UCSD-AML1 (cell line): ENCODE results near the gene FBXW10.
A peak's percentile ranks its signal among the peaks of the same experiment; 100 is the strongest.
"Not testable (repeated sequence)": the region's sequence is repeated elsewhere in the genome, so short reads cannot be mapped to it uniquely, and the experiment has no call there.

Experiments
- DNase-seq: peaks from one replicate; lab custom pipeline; 2025; ENCODE audit not compliant: unreplicated experiment; lab: John Stamatoyannopoulos, UW

FBXW10 gene

DNA sequence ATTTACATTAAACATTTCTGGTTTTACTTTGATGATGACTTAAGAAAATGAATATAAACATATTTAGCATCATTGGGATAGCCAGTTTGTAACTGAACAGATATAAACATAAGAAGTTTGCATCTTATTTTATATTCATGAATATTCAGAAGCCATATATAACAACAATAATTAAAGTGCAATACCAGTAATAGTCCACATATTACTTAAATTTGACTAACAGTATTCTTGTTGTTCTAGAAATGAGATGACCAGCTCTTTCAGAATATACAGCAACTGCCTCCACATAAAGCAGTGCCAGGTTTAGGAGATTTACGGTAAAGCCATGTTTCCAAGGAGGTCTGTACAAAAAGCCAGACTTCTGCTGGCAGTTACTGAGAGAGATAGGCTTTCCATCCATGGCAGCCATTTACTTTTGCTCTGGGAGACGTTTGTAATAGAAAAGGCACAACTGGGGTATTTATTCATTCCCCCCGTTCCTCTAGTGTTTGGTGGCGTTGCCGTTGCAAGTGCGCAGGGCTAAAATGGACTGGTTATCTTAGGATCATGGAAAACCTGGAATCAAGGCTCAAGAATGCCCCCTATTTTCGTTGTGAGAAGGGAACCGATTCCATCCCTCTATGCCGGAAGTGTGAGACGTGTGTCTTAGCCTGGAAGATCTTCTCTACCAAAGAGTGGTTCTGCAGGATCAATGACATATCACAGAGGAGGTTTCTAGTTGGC lies at the start of gene FBXW10:
FBXW10 (plus strand) TSS at position 356 of the 723 bp plus-strand sequence; CDS start at position 547, 191 bp downstream.
- DNase-seq: not testable (repeated sequence)

DNA sequence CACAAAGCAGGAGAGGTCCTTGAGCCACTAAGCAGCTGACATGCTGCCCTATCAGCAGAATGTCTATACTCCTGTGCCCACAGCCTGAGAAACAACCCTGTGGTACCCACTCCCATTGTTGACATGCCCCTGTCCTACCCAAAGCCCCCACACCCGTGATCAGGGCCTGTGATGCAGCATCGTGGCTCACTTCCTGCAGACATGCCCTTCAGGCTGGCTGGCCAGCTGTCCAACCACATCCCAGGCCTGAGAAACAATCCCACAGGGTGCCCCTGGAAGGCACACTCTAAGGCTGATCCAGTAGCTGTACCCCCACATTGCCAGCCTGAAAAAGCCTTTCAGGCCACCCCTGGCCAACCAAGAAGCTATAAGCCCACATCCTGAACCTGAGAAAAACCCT lies 48.7 kb upstream of the FBXW10 start:
- not testable (repeated sequence) for DNase-seq

DNA sequence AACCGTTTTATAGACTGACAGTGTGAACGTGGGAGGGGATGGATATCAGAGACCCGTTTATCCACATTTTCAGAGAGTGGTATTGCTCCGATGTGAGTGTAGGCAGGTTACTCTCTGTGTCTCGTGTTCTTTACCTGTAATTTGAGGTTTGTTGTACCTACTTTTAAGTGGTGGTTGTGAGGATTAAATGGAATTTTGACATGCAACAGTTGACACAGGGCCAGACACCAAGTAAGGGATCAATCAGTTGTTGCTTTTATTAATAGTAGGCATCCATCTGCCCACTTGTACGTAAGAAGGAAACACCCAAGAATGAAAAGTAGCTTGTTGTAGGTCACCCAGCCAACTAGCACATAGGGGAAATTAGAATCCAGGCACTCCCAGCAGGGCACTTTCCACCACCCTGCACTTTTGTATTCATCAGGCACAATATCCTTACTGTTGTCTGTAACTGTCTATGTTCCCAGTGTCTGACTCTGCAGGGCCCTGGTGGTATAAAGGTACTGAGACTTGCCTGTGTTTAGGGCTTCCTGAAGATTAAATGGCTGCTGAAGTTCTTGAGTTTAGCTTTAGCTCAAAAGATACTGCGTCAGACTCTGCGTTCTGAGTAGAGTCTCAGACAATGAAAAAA lies 45.3 kb upstream of the FBXW10 start:
- DNase-seq: not testable (repeated sequence)

- DNase-seq: not testable (repeated sequence)
Measured at GRCh38 chr17:18705955-18706354, 37.9 kb upstream of the FBXW10 start.

DNA sequence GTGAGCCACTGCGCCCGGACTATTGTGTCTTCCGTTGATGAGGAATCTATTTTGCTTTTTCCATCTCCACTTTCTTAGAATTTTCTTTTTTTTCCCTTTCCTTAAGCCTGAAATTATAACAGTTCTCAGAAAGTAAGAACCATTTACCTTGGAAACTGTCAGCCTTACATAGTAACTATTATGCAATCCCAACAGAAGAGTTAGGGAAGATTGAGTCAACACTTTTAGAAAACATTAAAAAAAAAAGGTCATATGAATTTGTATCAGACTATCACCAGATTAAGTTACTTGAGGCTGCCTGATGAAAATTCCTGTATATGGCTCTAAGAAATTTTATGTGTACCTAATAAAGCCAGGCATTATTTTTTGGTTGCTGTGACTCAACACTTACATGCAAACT lies 35.6 kb upstream of the FBXW10 start:
- DNase-seq: not testable (repeated sequence)

DNA sequence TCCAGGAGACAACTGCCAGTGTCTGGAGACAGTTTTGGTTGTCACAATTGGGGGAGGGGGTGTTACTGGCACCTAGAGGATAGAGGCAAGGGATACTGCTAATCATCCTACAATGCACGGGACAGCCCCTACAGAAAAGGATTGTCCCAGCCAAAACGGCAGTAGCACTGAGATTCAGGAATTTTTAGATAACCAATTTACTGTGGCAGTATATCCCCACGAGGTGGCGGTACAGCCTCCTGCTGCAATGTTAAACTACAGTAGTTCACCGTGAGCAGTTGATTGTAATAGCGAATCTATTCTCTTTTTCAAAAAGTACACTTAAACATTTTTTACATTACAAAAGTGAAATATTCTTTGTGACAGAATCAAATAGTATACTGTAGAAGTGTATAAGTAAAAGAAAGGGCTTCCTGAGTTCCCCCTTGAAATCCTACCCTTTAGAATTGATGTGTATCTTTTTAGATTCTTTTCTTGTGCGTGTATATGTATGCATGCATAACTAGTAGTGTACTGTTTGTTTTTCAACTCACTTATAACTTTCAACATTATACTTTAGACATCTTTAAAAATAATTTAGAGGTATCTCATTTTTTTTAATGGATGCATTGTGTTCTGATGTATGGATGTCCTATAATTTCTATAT lies 31.4 kb upstream of the FBXW10 start:
- peak; percentile 38 for DNase-seq

DNA sequence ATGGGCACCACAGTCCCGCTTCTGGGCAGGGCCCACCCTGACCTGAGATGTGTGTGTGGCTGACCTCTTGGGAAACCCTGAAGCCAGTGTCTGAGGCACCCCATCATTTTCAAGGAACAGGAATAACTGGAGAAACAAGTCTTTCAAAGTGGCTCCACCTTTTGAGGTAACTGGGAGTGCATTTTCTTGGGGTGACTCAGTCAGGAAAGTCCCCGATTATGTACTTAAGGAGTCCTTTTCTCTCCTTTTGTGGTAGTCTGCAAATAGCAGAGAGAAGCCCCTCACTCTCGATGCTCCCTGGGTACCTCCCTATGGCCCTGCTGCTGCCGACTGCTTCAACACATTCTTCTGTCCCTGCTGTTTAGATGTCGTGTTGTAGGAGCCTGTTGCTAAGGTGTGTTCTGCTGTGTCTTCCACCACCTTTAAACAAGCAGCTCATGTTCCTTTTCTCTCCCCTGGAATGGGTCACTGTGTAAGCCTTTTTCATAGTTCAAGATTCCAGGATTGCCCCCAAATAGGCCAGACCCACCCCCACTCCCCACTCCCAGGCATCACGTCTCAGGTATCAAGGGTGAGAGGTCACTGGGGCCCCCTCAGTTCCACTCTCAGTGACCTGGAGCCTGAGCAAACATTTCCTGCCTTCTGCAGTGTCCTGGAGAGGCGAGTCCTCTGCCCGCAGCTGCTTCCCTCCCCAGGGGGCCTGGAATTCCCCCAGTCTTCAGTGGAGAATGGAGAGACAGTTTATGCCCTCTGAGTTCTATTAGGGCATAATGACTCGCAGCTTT lies 25.0 kb upstream of the FBXW10 start:
- DNase-seq: not testable (repeated sequence)

DNA sequence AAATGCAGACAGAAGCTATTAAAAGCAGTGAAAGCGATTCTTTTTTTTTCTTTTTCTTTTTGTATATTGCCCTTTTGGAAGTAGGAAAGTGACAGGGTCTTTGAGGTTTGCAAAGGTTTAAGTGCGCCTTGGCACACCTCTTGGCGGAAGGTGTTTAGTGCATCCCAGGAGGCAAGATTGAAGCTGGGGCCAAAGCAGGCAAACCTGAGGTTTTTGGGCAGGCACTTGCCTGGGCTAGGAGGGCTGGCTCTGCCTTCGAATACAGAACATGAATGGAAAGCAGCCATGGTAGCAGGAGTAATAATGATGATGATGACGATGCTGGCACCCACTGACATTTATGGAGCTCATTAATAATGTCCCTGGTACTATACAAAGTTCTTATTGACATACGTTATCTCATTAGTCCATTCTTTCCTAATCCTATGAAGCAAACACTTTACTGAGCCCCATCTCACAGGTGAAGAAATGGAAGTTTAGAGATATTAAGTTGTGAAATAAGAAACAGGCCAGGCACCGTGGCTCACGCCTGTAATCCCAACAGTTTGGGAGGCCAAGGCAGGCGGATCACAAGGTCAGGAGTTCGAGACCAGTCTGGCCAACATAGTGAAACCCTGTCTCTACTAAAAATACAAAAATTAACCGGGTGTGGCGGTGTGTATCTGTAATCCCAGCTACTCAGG lies 24.3 kb upstream of the FBXW10 start:
- not testable (repeated sequence) for DNase-seq

- DNase-seq: not testable (repeated sequence)
Measured at GRCh38 chr17:18721775-18722547, 21.9 kb upstream of the FBXW10 start.

- DNase-seq: not testable (repeated sequence)
Measured at GRCh38 chr17:18722612-18723011, 21.2 kb upstream of the FBXW10 start.

DNA sequence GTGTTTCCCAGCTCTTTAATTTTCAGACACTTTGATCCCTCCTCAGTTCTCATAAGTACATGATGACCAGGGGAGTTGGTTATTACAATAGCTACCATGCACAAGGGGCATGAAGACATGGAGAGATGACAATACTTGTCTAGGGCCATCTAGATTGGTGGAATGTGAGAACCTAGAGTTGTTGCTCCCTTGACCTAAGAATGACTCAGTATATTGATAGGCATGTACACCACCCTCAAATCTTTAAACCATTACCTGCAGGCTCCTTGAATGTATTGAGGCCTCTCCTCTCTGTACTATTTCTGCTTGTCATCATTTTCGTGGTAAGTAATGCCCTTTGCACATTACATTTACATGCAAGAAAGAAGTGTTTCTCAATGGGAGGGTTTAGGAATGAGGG lies 20.3 kb upstream of the FBXW10 start:
- DNase-seq: not testable (repeated sequence)

DNA sequence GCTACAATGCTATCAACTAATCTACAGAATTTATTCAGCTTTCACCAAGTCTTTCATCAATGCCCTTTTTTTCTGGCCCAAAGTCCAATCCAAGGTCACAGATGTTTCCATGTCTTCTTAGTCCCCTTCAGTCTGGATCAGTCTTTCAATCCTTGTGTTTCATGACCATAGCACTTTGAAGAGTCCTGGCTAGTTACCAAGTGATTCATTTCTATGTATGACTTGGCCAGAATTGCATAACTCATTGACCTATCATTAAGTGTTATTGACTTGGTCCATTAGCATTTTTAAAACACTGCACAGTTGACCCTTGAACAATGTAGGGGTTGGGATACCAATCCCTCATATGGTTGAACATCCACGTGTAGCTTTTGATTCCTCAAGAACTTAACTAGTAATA lies 11.4 kb upstream of the FBXW10 start:
- not testable (repeated sequence) for DNase-seq

DNA sequence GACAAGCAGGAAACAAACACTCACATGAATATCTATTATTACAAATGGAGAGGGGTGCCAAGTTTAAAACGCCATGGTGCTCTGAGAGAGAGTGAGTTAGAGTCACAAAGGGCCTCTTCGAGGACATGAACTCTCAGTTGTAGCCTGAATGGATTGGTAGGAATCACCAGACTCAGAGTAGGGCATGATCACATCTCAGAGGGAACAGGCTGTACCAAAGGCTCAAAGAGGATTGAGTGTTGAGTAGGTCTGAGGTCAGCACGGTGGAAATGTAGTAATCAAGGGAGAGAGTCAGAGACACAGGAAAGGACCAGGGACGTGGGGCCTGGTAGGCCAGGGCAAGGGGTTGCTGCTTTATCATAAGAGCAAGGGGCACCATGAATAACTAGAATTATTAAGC lies 10.5 kb upstream of the FBXW10 start:
- not testable (repeated sequence) for DNase-seq

DNA sequence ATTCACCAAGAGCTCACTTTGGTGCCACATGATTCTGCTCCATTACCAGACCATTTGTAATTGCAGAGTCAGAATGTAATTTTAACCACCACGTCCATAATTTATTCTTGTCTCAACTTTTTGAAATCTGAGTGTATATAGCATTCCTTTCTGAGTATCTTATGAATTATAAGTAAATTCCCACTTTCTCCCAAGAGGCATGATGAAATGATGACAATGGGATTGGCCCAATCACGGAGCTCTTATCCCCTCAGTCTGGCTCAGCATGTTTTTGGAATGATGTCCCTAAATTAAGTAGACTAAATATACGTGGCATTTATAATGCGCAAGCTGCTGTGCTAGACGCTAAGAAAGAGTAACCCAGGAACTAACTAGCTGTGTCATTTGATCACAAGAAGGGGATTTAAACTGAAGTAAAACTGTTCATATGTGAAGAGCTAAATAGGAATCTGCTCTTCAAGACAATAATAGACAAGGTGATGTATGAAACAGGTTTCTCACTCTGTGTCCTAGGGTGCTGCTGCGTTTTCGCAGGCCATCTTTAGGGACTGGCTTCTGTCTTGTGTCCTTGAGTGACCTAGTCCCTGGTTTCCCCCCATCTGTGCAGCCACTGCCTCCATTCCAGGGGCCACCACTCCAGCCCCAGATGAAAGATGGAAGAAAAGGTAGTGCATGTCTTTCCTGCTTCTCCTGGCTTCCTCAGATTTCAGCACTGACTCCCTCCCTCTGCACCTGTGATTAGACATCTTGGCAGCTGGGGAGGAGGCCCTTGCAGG lies 4.0 kb upstream of the FBXW10 start:
- DNase-seq: not testable (repeated sequence)

DNA sequence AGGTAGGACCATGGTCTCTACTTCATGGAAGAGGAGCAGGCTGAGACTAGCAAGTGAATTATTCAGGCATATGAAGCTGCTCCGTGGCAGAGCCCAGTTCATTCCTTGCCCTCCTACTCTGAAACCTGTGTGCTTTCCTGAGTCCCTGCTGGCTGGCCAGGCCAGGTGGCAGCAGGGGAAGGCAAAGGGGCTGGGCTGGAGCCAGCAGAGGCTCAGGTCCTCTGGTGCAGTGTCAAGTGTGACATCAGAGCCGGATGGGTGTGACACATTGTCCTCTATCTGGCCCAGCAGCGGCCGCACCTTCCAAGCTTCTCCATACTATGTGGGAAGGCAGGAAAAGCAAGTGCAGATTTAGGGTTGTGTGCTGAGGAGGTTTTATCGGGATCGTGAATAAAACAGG lies 2.6 kb upstream of the FBXW10 start:
- DNase-seq: not testable (repeated sequence)

DNA sequence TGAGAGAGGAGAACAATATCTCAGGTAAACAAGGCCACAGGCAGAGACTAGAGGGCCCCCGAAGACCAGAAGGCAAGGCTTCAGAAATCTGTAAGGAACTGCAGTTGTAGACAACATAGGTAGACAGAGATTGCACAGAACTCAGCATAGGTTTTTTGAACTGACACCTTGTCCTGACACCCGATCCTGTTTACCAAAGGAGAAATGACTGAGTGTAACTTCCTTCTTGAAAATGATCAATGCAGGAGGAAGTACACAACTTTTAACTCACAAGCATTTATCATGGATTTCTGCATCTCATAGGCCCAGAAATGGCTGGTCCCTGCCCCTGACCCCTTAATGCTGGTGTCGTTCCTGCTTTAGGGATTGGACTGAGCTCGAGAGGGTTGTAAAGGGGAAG lies 872 bp downstream of the FBXW10 start:
- DNase-seq: not testable (repeated sequence)

DNA sequence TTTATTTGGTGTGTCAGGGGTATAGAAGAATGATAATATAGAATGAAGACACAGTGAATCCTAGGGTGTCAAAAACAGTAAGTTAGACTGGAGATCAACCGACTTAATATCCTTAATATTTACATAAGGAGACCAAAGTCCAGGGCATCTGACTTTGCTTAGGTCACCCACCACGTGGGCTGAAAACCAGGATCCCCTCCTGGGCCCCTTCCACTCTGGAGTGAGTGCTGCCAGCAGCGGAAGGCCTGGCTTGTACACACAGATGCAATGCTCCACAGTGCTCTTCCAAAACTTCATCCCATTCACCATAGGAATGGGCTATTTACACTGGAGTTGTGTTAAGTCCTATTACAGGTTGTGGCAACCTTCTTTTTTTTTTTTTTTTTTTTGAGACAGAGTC lies 2.7 kb downstream of the FBXW10 start:
- not testable (repeated sequence) for DNase-seq

- DNase-seq: not testable (repeated sequence)
Measured at GRCh38 chr17:18747501-18747900, 3.6 kb downstream of the FBXW10 start.

GRCh38 chr17:18750242-18750641 lies 6.4 kb downstream of the FBXW10 start:
- DNase-seq: not testable (repeated sequence)
